Muscle of back (tissue), 13 donors: Measurements from ENCODE around the gene STRADB. TPM values are rescaled to one million over a fixed set of nuclear protein-coding genes. Genes with fewer than 3 reads are reported as not detected.
A peak's percentile ranks its signal among the peaks of the same experiment; 100 is the strongest.

Experiments
- DNase-seq, 3 donors: peaks; one replicate each; pipeline versions ENCODE4 v3.0.0 to v3.0.0-alpha.2; 2013
- long read RNA-seq, 9 donors: transcript quantifications; one replicate each; lab custom pipeline, GENCODE V29; 2026
- polyA plus RNA-seq, 10 donors: library from polyadenylated mRNA; unstranded; fragments of 120-200 nt; gene quantifications; one replicate each; pipeline ENCODE4 v1.2.1, GENCODE V29; 2013; ENCODE audit not compliant: insufficient read length in 10 of 10

STRADB gene
- polyA plus RNA-seq: 10 to 100 TPM; 37.3 to 95.5 (median 50.8) TPM
- long read RNA-seq, donor 1, partial matches to known transcripts: 0 of 4 reads
- long read RNA-seq, donor 1, other reads (novel, unspliced or antisense): 0 of 4 reads
- long read RNA-seq, donor 2, partial matches to known transcripts: 0 of 1 reads
- long read RNA-seq, donor 2, other reads (novel, unspliced or antisense): 0 of 1 reads
- long read RNA-seq, donor 3: 0 reads
- long read RNA-seq, donor 4, partial matches to known transcripts: 0 of 3 reads
- long read RNA-seq, donor 4, other reads (novel, unspliced or antisense): 0 of 3 reads
- long read RNA-seq, donor 5, transcript STRADB-201 (12 exons, 2,293 nt): major isoform, 7 of 7 reads
- long read RNA-seq, donor 5, partial matches to known transcripts: 0 of 7 reads
- long read RNA-seq, donor 5, other reads (novel, unspliced or antisense): 0 of 7 reads
- long read RNA-seq, donor 6, transcript STRADB-201 (12 exons, 2,293 nt): major isoform, 13 of 22 reads
- long read RNA-seq, donor 6, partial matches to known transcripts: 9 of 22 reads
- long read RNA-seq, donor 6, other reads (novel, unspliced or antisense): 0 of 22 reads
- long read RNA-seq, donor 7, transcript STRADB-201 (12 exons, 2,293 nt): major isoform, 12 of 33 reads
- long read RNA-seq, donor 7, partial matches to known transcripts: 12 of 33 reads
- long read RNA-seq, donor 7, other reads (novel, unspliced or antisense): 9 of 33 reads
- long read RNA-seq, donor 8, transcript STRADB-201 (12 exons, 2,293 nt): major isoform, 6 of 6 reads
- long read RNA-seq, donor 8, partial matches to known transcripts: 0 of 6 reads
- long read RNA-seq, donor 8, other reads (novel, unspliced or antisense): 0 of 6 reads
- long read RNA-seq, donor 9, partial matches to known transcripts: 0 of 2 reads
- long read RNA-seq, donor 9, other reads (novel, unspliced or antisense): 0 of 2 reads

- peak; percentile 96 to 99 (median 96) for DNase-seq
Observed at GRCh38 chr2:201451292-201452057, at the start of gene STRADB, which contains the start of gene TRAK2. Gene STRADB, plus strand, starts transcription at chr2:201451740. Its CDS starts 3,101 bp downstream, at chr2:201454841. Gene TRAK2, minus strand, starts transcription at chr2:201451458. Its CDS starts 30,951 bp downstream, at chr2:201420507.

GRCh38 chr2:201401815-201402214 lies 49.7 kb upstream of the STRADB start:
- DNase-seq: no peak

- peak in 1 of 3 donors; percentile 53 for DNase-seq
Observed at GRCh38 chr2:201402651-201403562, 48.6 kb upstream of the STRADB start.

- DNase-seq: no peak
Observed at GRCh38 chr2:201403880-201404279, 47.7 kb upstream of the STRADB start.

- no peak for DNase-seq
Observed at GRCh38 chr2:201404699-201405280, 46.8 kb upstream of the STRADB start.

- peak; percentile 60 to 73 (median 68) for DNase-seq
Observed at GRCh38 chr2:201406077-201406662, 45.4 kb upstream of the STRADB start.

GRCh38 chr2:201407265-201407664 lies 44.3 kb upstream of the STRADB start:
- no peak for DNase-seq

- DNase-seq: no peak
Observed at GRCh38 chr2:201408931-201409330, 42.6 kb upstream of the STRADB start.

- no peak for DNase-seq
Observed at GRCh38 chr2:201411421-201411820, 40.1 kb upstream of the STRADB start.

- DNase-seq: no peak
Observed at GRCh38 chr2:201413143-201413542, 38.4 kb upstream of the STRADB start.

GRCh38 chr2:201413552-201413951 lies 38.0 kb upstream of the STRADB start:
- DNase-seq: no peak

- DNase-seq: no peak
Observed at GRCh38 chr2:201414099-201415023, 37.2 kb upstream of the STRADB start.

GRCh38 chr2:201415149-201415548 lies 36.4 kb upstream of the STRADB start:
- no peak for DNase-seq

GRCh38 chr2:201419057-201419635 lies 32.4 kb upstream of the STRADB start:
- DNase-seq: no peak

GRCh38 chr2:201419986-201420385 lies 31.6 kb upstream of the STRADB start:
- DNase-seq: no peak

GRCh38 chr2:201420442-201421113 lies 31.0 kb upstream of the STRADB start:
- DNase-seq: peak in 1 of 3 donors; percentile 54

- no peak for DNase-seq
Observed at GRCh38 chr2:201425952-201426351, 25.6 kb upstream of the STRADB start.
